Omental fat pad (tissue), 4 donors: ENCODE results near the gene SEMA3C. TPM values are rescaled to one million over a fixed set of nuclear protein-coding genes. Genes with fewer than 3 reads are reported as not detected.

Source experiments
- ATAC-seq: fragments of 150-250 bp; one replicate; pipeline ENCODE4 v1.9.1; 2016; ENCODE audit warnings: mild to moderate bottlenecking, moderate library complexity; ENCODE audit not compliant: low FRiP score
- DNase-seq: peaks from one replicate; pipeline ENCODE4 v3.0.0-alpha.2; 2019; ENCODE audit warnings: low spot score
- total RNA-seq, 4 donors: library from RNA; depleted of rRNA; stranded (reverse); fragments of >200 nt; gene quantifications; one replicate each; pipeline ENCODE4 v1.1.0, GENCODE V29; 2016
- TF ChIP-seq, protein P1 (sequence below), 3 donors: fragments of 450-650 bp; IDR thresholded peaks; one replicate each; pipeline ENCODE4 v1.5.1; 2016 to 2017; ENCODE audit warnings: antibody characterized with exemption in 3 of 3, mild to moderate bottlenecking in 3 of 3, moderate library complexity in 2 of 3

The SEMA3C gene
- total RNA-seq, 4 donors from 2014 or later, result 46.2 to 201 (median 126) TPM

GRCh38 chr7:80774843-80775242, 144.0 kb downstream of the SEMA3C start:
- TF ChIP-seq, protein P1, sequence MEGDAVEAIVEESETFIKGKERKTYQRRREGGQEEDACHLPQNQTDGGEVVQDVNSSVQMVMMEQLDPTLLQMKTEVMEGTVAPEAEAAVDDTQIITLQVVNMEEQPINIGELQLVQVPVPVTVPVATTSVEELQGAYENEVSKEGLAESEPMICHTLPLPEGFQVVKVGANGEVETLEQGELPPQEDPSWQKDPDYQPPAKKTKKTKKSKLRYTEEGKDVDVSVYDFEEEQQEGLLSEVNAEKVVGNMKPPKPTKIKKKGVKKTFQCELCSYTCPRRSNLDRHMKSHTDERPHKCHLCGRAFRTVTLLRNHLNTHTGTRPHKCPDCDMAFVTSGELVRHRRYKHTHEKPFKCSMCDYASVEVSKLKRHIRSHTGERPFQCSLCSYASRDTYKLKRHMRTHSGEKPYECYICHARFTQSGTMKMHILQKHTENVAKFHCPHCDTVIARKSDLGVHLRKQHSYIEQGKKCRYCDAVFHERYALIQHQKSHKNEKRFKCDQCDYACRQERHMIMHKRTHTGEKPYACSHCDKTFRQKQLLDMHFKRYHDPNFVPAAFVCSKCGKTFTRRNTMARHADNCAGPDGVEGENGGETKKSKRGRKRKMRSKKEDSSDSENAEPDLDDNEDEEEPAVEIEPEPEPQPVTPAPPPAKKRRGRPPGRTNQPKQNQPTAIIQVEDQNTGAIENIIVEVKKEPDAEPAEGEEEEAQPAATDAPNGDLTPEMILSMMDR (IDR thresholded peaks at IDR 0.05), result no peak
- DNase-seq (no peak), ATAC-seq (no peak)

- no peak for DNase-seq
- no peak for ATAC-seq
- TF ChIP-seq, protein P1 (IDR thresholded peaks at IDR 0.05), result no peak
These were observed 144.9 kb downstream of the SEMA3C start for GRCh38 chr7:80773787-80774508.

DNA sequence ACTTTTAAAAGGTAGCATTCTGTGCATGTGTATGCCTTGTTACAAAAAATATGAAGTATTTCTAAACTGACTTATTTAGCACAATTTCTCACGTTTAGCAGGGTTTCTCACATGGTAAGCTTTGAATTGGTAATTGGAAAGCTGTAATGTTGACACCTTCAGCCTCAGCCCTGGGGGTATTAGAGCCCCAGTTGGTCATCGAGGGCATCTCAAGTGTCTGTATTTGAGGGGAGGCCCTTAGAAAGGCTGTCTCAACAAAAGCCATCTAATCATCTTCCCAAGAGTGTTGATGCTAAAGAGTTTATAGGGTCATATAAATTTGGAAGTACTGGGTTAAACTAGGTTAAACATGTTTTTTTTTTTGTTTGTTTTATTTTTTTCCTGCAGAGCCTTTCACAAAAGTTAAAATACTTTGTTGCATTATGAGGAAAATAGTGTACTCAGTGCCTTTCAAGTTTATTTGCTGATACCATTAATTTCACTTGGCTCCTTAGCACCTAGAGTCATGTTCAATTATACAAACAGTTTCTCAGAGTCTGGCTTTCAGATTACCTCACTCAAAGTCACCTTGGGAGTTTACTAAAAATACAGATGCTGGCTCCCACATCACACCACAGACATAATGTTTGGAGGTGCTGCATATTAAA, 146.4 kb downstream of the SEMA3C start:
- TF ChIP-seq, protein P1 (IDR thresholded peaks at IDR 0.05), result no peak
- DNase-seq, result no peak
- ATAC-seq, result no peak

DNA sequence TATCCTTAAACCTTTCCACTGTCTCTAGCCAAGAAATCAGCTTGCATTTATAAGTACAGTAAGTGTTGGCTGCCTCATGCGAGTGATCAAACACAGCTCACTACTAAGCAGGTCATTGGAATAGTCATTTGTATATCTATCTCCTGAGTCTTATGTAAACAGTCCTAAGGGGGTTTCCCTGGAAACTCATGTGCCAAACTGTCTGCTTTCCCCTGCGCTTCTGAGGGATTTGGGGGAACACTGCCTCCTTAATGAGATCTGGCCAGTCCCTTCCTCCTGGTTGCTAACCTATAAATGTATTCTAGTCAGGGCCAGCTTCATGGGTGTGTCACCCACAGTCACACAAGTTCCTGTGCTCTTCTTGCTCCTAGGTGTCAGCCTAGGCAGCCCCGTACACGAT, 147.3 kb downstream of the SEMA3C start:
- TF ChIP-seq, protein P1 (IDR thresholded peaks at IDR 0.05), result no peak
- DNase-seq, result no peak
- no peak for ATAC-seq

GRCh38 chr7:80770675-80771081, 148.2 kb downstream of the SEMA3C start:
- TF ChIP-seq, protein P1 (IDR thresholded peaks at IDR 0.05), result no peak
- DNase-seq (no peak), ATAC-seq (no peak)

DNA sequence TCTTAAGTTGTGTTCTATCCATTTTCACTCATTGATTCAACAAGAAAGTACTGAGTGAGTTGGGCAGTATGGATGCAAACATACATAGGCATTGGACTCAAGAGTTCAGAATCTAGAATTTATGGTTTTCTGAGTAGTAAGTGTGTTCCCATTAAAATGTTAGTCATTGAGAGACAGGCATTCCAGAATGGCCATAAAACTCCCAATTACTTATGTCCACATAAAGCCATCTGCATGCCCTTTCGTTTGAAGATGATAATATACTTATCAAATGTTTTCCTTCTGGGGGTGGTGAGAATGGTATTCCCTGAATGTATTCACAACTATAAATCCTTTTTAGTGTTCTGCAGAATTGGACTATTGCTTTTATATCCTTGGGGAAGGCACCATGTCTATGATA, 148.8 kb downstream of the SEMA3C start:
- TF ChIP-seq, protein P1 (IDR thresholded peaks at IDR 0.05), result no peak
- ATAC-seq (no peak), DNase-seq (no peak)

DNA sequence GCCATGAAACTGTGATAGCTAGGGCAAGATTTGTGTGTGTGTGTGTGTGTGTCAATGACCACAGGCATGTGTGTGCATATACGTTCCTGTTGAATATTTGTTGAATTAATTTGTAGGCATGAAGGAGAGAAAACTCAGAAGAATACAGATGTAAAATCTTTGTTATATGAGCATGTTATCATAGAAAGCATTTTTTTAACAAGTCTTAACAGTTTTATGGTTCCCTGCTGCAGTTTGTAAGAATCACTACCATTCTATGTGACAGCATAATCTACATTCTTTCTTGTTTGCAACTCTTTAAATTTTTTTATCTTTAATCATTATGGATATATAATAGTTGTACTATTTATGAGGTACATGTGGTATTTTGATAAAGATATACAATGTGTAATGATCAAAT, 150.1 kb downstream of the SEMA3C start:
- TF ChIP-seq, protein P1 (IDR thresholded peaks at IDR 0.05), result no peak
- ATAC-seq (no peak), DNase-seq (no peak)
